Stimulated activated CD8-positive, alpha-beta memory T cell treated with anti-CD3 and anti-CD28 coated beads, Interleukin-4, amount 100 ng/mL, for 4 hours (primary cell): ENCODE measurements around the gene HOXB8.

Experiments used
- DNase-seq, 2 donors: peaks; one replicate each; pipeline ENCODE4 v3.0.0-alpha.2; 2020; ENCODE audit warnings: low read depth in 2 of 2, low spot score in 1 of 2

HOXB8 gene

GRCh38 chr17:48596735-48597527, 18.2 kb downstream of the HOXB8 start:
- DNase-seq = no peak

DNA sequence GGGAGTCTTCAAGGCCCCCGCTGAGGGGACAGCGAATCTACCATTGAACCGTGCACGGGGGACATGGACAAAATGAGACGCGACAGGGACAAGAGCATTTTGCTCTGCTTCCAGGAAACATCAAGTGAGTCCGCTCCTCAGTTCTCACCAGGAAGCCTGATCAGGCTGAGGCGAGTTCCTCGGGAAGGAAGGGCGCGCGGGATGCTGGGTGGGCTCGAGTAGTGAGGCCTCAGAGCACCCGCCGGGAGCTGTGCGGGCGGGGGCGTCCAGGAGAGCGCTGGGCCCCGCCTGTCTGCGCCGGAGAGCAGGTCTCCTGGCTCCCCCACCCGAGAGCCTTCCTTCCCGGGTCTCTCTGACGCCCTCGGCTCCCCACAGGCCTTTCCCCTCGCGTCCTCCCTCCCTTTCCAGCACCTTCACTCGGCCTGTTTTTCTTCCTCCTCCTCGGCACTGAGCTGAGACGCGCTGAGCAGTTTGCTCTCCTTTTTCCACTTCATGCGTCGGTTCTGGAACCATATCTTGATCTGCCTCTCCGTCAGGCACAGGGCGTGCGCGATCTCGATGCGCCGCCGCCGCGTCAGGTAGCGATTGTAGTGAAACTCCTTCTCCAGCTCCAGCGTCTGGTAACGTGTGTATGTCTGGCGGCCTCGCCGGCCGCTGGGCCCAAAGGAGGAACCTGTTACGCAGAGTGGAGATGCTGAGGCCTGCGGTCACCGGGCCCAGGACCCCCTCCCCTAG, 18.9 kb downstream of the HOXB8 start:
- DNase-seq = no peak

- no peak for DNase-seq
Measured at GRCh38 chr17:48595278-48595999, 19.7 kb downstream of the HOXB8 start.

DNA sequence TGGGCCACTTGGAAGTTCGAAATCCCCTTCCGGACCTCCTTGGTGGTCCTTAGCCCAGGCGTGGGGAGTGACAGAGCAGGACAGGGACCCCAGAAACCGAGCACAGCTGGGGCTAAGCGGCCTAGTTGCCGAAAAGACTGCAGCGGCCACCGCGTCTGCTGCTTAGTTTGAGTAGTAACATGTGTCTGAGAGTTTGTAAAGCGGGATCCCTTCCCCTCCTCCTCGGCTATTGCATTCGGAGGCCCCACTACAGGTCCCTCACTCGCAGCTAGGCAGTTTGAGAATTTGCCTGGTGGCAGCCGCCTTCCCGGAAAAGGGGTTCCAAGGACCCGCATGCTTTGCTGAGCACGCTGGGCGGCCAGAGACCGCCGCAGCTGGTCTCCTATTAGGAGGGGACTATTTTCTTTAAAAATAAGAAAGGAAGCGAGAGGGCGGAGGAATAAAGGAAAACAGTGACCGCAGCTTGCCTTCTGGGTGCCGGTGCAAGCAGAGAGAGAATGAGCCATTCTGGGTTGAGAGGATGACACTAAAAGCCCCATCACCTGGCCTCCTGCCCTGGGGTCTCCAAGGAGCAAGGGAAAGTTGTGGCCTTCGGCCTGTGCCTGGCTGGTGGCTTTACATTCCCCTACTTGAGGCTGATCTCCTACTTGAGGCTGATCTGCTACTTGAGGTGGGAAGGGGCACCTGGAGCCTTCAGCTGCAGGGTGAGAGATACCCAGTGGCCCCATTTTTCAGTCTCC, 20.4 kb downstream of the HOXB8 start:
- no peak for DNase-seq

DNA sequence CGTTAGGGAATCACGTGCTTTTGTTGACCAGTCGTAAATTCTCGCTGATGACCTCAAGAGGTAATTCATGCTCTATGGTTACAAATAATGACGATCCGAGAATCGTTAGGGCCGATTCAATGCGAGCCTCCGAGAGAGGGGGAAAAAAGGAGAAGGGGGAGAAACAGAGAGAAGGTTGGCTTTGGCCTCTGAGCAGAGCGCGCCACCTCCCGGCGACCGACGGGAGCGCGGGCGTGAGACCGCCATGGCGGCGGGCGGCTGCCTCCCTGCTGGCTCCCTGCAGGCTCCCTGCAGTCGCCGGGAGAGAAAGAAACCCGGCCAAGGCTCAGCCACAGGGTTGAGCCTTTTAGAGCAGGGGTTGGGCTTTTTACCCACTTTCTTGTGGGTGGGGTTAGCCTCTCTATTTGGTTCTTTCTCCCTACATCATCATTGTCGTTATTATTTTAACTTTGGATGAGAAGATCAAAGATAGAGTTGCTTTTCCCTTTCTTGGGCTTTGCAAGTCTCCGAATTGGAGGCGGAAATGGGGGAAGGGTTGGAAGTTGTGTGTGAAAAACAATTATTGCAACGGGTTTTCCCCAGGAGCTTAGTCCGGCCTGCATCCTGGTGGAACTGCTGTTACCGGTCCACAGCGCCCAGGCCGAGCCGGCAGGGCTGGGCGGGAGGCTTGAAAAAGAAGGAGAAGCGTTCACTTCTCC, 21.1 kb downstream of the HOXB8 start:
- peak in 1 of 2 donors; percentile 58 for DNase-seq

- DNase-seq = no peak
Measured at GRCh38 chr17:48593126-48593829, 21.8 kb downstream of the HOXB8 start, which contains the start of gene HOXB5. HOXB5 (minus strand) TSS chr17:48593779; CDS start chr17:48593682, 97 bp downstream.

DNA sequence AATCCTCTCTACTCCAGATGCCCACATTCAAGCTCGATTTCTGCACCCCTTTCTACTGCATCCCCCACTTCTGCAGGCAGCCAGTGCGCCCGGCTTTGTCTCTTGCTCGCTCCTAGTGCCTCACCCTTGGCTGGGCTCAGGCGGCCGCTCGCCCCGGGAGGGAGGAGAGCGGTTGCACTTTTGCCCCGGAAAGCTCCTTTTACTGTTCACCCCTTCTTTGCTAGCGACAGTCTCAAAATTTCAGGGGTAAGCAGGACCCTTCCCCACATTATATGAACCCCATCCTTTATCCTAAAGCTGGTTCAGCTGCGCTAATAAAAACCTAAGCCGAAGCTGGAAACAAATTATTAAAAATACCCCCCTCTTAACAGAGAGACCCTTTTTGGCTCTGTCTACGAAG, 22.5 kb downstream of the HOXB8 start:
- DNase-seq = no peak

DNA sequence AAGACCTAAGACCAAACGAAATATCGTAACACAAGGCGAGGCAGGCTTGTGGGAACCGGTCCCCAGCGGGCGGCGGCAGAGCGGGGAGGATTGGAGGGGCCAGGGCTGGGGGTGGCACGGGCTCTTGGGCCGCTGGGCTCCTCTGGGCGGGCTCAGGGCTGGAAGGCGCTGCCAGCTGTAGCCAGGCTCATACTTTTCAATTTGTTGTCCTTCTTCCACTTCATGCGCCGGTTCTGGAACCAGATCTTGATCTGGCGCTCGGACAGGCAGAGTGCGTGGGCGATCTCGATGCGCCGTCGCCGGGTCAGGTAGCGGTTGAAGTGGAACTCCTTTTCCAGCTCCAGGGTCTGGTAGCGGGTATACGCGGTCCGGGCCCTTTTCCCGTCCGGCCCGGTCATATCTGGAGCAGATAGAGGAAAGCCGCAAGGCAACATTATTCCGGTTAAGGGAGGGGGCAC, 23.0 kb downstream of the HOXB8 start:
- DNase-seq = no peak

DNA sequence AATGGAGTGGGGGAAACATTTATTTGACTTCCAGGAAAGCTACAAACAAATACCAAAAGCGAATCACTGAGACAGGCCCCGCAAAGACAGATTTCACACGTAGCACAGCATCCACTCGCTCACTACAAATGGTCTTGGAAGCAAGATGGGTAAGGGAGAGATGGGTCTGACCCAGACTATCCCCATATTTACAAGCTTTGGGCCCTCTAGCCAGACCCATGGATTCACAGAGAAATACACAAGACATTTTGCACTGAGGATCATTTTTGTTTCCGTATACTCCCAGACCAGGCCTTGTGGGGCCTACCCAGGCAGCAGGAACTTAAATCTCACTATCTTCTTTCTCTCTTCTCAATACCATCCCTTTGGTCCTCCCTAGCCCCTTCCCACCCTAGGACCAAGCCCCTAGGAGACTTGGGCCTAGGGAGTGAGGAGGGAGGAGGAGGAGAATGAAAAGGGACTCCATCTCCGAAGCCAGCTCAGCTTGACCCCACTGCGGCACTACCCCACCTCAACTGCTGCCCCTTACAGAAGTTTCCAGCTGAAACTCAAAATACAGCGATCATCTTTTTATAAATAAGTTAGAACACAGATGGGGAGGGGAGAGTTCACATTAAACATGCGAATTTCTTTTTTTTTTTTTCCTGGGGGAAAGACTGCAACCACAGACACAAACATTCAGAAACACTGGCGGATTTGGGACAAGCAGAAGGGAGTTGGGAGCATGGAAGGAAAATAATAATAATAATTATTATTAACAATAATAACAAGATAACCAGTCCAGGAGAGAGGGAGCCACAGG, 23.6 kb downstream of the HOXB8 start:
- DNase-seq = no peak

DNA sequence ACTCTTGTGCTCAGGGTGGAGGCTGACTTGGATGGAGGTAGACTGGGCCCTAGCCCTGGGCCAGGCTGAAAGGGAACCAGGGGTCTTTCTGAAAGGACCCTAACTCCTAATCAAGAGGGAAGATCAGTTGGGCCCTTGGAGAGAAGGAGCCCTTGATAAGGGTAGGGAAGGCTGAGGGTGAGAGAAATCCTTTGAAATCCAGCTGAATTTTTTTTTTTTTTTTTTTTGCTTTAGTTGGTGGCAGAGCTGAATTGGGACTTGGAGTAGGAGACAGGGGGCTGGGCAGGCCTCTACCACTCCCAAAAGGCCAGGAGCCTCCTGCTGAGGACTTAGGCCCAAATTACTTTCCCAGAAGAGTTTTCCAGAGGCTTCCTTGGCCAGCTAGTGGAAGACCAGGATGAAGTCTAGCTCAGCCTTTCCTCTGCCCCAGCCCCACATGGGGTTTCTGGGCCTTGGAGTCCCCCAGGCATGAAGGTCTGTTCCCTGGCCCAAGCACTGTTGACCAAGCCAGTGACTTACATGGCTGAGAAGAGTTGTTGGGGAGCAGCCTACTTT, 24.4 kb downstream of the HOXB8 start:
- no peak for DNase-seq

- no peak for DNase-seq
Measured at GRCh38 chr17:48589831-48590606, 25.1 kb downstream of the HOXB8 start, which contains the start of gene HOXB3. HOXB3 (minus strand) TSS chr17:48590241; CDS start chr17:48552474, 37,767 bp downstream.

- DNase-seq = no peak
Measured at GRCh38 chr17:48589060-48589830, 25.8 kb downstream of the HOXB8 start.

DNA sequence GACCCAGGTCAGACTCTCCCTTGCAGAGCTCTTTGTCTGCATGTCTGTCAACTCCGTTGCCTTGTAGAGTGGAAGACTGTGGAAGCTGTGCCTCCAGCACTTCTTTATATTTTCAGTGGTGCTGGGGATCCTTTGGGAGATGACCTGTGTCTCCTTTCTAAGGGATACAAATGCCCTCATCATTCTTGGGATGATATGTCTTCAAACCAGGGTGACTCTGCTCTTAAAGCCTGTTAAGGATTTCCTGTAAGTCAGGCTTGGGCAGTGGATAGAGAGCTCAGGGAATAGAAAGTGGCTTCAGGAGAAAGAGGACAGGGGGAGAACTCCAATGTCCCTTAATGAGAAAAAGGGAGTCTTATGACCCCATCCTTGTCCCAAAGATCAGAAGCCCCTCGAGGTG, 26.6 kb downstream of the HOXB8 start:
- DNase-seq = no peak

- DNase-seq = no peak
Measured at GRCh38 chr17:48588074-48588415, 27.0 kb downstream of the HOXB8 start.

- DNase-seq = no peak
Measured at GRCh38 chr17:48587276-48588073, 27.6 kb downstream of the HOXB8 start.
